NCI-H2029 (cell line): Measurements from ENCODE around the gene CDH12.
"Not testable (repeated sequence)": the region's sequence is repeated elsewhere in the genome, so short reads cannot be mapped to it uniquely, and the experiment has no call there.

ENCODE experiments used
- DNase-seq: peaks from one replicate; lab custom pipeline; 2025; lab: John Stamatoyannopoulos, UW

CDH12 gene

GRCh38 chr5:22151801-22152200, 701.3 kb downstream of the CDH12 start:
- DNase-seq, result not testable (repeated sequence)

GRCh38 chr5:22140418-22140817, 712.7 kb downstream of the CDH12 start:
- DNase-seq, result not testable (repeated sequence)

DNA sequence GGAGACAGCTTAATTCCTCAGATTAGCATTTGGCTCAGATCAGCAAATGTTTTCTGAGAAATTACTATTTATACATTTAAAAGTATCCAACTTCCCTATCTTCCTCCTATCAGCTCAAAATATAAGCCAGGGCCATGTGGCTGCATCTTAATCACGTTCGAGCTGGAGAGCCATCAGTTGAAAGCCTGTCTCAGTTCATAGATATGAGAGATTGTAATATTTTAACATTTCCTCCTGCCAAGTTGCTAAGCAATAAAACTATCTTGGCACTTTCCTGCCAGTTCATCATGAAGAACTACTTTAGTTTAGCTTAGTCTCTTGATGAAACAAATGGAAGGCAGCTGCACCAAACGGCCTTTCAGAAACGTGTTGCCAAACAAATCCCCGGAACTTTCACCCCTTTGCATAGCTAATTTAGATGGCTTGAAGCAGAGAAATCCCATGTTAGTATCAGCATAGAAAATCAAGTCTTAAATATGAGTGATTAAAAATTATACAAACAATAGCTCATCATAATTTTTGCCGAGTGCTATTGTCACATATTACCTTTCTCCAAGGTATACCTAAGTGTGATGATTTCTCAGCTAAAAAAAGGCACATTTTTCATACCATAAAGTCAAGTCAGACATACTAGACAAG, 713.4 kb downstream of the CDH12 start:
- DNase-seq, result not testable (repeated sequence)

DNA sequence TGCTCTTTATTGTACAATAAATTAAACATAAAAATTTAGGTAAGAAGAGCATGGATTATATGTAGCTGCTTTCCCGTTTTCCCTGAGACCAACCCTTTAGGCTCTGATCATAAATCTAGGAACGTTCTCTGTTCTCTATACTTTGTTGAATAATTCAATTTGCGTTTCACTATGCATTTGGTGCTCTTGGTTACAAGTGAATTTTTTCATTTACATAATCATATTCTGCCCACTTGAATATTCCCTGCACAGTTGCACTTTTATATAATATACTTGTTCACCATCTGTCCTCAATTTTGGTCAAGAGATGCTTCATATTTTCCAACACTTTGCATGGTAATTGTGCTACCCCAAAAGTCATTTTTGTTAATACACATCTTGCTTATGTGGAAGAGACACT, 741.8 kb downstream of the CDH12 start:
- no peak for DNase-seq

GRCh38 chr5:22109315-22109714, 743.8 kb downstream of the CDH12 start:
- no peak for DNase-seq

DNA sequence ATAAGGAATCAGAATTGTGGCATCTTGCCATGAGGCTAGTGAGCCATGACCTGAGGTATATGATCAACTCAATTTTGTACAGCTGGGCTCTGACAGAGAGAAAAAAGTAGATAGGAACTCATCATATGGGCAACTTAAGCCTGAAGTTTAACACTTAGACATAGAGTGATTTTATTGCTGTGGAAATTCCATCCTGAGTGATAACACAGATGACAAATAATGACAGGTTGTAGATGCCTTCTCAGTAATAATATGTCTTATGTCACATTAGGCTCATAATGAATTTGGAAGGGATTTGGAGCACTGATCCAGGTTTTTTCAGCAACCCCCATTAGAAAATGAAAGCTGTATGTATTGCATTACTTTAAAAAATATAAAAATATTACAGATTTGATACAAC, 744.6 kb downstream of the CDH12 start:
- DNase-seq, result no peak

DNA sequence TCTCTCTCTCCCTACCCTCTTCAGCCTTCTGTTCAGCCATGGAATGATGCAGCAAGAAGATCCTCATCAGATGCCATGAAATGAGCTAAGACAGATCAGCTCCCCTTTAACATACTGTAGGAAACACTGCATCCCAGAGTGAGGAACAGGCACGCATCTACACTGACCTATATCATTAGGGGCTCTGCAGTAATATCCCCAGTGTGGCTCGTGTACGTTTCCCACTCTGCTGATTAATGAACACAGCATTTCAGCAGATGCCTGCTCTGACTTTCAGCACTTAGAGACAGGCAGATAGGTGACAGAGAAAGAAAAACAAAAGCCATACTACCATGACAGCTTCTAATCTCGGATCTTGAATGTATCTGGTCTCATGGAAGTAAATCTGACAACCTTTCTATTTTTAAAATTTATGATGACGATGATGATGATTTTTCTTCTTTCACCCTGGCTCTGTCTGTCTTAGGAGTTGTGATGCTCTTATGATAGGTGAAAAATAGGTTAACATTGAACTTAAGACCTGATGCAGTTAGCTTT, 750.3 kb downstream of the CDH12 start:
- no peak for DNase-seq

DNA sequence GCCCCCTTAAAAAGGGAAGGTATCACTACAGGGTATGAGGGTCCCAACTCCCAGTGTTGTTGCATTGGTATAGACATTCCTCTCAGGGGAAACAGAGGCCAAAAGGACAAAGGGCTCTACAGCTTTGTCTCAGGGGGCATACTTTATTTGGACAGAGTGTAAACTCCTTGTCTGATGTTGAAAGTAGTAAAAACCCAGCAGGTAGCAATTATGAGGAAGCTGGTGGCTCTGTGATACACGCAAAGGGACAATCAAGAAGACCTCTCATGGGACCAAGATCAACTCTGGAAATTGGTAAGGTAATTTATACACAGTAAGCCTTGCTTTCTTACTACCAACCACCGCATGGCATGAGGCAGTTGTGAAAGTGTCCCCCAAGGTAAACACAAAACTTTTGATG, 764.6 kb downstream of the CDH12 start:
- DNase-seq, result no peak

DNA sequence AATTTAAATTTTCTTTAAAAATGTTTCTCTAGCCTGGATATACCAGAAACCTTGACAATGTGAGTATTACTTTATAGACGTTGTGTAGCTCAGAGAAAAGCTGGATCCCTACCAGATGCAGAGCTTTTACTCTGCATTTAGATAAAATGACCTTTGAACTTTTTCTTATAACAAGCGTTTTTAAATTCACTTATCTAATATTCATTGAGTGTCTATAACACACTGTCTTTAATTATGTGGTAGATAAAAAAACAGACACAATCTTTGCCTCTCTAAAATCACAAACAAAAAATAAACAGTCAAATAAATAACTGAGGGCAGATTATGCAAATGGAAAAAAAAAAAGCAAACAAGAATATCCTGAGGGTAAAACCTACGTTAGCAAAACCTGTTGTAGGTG, 773.6 kb downstream of the CDH12 start:
- DNase-seq, result no peak

DNA sequence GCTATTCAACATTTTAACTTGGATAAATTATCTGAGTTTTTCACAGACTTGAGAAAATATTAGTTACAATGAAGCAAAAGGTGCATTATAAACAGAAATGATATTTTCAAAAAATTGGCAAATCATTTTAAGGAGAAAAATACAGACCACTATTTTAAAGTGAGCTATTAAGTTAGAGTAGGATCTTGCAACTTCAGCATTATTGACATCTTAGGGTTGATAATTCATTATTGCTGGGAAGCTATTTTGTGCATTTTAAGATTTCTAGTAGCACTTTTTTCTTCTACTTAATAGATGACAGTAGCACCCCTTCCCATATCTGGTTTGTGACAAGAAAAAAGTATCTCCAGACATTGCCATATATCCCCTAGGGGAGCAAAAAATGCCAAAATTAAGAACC, 774.1 kb downstream of the CDH12 start:
- DNase-seq, result no peak

- no peak for DNase-seq
Measured at GRCh38 chr5:22076586-22076985, 776.6 kb downstream of the CDH12 start.

DNA sequence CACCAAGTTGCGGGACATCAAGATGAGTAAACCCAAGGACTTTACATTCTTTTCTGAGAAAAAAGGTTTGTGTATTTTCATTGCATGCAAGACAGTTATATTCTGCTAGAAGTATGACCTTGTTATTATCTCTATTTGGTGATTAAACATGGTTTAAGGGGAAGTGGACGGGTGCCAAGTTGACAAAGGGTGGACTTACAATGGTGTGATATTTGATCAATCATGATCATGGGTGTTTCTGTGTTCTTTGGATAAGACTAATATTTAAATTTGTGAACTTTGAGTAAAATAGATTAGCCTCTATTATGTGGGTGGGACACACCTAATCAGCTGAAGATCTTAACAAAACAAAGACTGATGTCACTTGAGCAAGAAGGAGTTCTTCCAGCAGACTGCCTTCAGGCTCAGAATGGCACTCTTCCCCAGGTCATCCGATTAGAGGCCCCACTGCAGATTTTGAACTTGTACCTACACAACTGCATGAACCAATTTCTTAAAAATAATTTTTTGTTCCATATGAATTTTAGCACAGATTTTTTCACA, 782.9 kb downstream of the CDH12 start:
- DNase-seq, result no peak

DNA sequence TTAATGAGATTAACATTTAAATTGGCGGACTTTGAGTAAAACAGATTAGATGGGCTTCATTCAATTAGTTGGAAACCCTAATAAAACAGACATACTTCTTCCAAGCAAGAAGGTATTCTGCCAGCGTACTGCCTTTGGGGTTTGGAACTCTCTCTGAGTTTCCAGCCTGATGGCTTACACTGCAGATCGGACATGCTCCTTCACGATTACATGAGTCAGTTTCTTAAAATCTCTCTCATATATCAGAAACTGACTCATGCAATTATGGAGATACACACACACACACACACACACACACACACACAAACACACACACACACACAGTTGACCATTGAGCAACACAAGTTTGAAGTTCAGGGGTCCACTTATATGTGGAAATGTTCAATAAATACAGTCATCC, 789.4 kb downstream of the CDH12 start:
- DNase-seq, result no peak

GRCh38 chr5:22058620-22059019, 794.5 kb downstream of the CDH12 start:
- no peak for DNase-seq

DNA sequence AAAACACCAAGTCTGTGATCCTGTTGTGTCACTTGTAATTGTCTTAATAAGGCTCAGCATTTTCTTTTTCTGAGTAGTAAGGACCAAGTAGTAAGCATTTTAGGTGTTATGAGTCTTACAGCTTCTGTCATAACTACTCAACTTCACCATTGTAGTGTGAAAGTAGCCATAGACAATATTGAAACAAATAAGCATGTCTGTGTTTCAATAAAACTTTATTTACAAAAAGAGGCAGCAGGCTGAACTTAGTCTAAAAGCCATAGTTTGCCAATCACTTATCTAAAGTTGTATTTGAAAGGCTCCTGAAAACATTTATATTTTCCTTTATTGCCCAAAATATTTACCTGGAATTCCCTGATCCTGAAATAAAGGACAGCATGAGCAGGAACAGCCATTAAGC, 796.1 kb downstream of the CDH12 start:
- DNase-seq, result no peak

GRCh38 chr5:22056601-22057000, 796.5 kb downstream of the CDH12 start:
- no peak for DNase-seq

DNA sequence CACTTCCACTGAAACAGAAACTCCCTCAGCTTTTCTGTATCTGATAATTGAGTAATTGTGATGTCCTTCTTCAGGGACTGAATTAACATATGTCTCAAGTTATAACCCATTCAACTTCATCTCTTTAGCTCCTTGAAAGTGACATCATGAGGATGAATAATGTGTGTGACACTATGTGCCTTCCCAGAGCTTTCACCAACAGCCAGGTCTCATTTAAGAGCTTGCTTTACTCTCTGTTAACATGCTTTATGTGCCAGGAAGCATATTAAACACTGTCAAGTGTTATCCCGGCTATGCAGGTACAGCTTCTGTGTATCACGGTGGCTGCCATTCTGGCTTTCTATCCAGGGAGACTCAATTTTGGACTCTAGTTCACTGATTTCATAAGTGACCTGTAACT, 799.9 kb downstream of the CDH12 start:
- no peak for DNase-seq

GRCh38 chr5:22051881-22052280, 801.3 kb downstream of the CDH12 start:
- DNase-seq, result no peak

- no peak for DNase-seq
Measured at GRCh38 chr5:22050931-22051330, 802.2 kb downstream of the CDH12 start.

- no peak for DNase-seq
Measured at GRCh38 chr5:22044229-22044628, 808.9 kb downstream of the CDH12 start.

DNA sequence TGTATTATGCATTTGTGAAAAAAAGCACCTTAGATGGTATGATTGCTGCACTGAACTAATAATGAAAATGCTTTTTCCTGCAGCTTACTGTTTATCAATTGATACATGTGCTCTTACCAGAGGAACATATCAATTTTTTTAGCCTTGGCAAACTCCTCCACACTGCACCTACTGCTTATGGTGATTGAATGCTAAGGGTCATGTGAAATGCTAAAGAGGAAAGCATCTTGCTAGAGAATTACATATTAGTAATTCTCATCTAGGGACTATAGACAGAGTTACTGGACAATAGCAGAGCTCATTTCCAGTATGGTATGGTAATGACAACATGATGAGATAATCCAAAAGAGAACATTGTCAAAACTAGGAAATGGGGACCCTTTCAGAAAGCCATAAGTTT, 817.1 kb downstream of the CDH12 start:
- no peak for DNase-seq

- DNase-seq, result no peak
Measured at GRCh38 chr5:22033066-22033465, 820.1 kb downstream of the CDH12 start.

GRCh38 chr5:22023784-22024183, 829.4 kb downstream of the CDH12 start:
- no peak for DNase-seq

GRCh38 chr5:22012893-22013292, 840.3 kb downstream of the CDH12 start:
- DNase-seq, result not testable (repeated sequence)
